HUES48 (cell line): Measurements from ENCODE around the gene RETREG2.

ENCODE experiments used
- H3K27ac ChIP-seq: one replicate; pipeline ENCODE4 v1.7.0; 2013; ENCODE audit warnings: low read depth, low read length, inconsistent platforms
- H3K27me3 ChIP-seq: 2 replicates; pipeline ENCODE4 v1.6.1; 2013; ENCODE audit warnings: mild to moderate bottlenecking, low read length; ENCODE audit not compliant: control insufficient read depth, insufficient read depth
- H3K36me3 ChIP-seq: 2 replicates; pipeline ENCODE4 v1.6.1; 2013; ENCODE audit warnings: low read length; ENCODE audit not compliant: control insufficient read depth, insufficient read depth
- H3K4me1 ChIP-seq: 2 replicates; pipeline ENCODE4 v1.6.1; 2013; ENCODE audit warnings: mild to moderate bottlenecking, low read length; ENCODE audit not compliant: control insufficient read depth, insufficient read depth
- H3K4me3 ChIP-seq: 2 replicates; pipeline ENCODE4 v1.5.1; 2013; ENCODE audit warnings: mild to moderate bottlenecking, low read depth, low read length
- H3K9ac ChIP-seq: 2 replicates; pipeline ENCODE4 v1.6.1; 2013; ENCODE audit warnings: mild to moderate bottlenecking, low read depth, low read length, moderate library complexity
- H3K9me3 ChIP-seq: 2 replicates; pipeline ENCODE4 v1.6.1; 2013; ENCODE audit warnings: low read length; ENCODE audit not compliant: control insufficient read depth, insufficient read depth

RETREG2 gene

DNA sequence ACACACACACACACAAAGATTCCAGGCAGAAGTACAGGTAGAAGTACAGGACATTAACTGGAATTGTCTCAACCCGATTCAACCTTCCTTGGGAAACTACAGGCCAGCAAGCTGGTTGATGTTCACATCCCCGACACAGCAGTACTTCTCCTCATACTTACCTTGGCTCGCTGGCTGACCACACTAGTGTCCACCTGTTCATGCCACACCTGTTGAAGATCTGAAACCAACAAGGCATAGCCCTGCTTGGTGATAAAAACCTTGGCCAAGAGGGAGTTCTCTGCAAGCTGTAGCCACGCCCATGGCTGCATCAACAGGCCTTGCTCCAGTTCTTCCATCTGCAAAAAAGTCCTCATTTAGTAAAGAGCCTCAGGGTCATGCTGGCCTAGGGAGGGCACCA, 20.1 kb upstream of the RETREG2 start:
- no peaks in the 10 kb centered on the region for H3K9me3 ChIP-seq
- no peak overlapping the region for H3K27ac ChIP-seq
- H3K27me3 ChIP-seq: no peaks in the 10 kb centered on the region
- H3K4me1 ChIP-seq: peaks cover 10% of the 10 kb centered on the region
- peaks cover 26% of the 10 kb centered on the region for H3K36me3 ChIP-seq
- H3K9ac ChIP-seq: no peak overlapping the region
- no peak overlapping the region for H3K4me3 ChIP-seq

DNA sequence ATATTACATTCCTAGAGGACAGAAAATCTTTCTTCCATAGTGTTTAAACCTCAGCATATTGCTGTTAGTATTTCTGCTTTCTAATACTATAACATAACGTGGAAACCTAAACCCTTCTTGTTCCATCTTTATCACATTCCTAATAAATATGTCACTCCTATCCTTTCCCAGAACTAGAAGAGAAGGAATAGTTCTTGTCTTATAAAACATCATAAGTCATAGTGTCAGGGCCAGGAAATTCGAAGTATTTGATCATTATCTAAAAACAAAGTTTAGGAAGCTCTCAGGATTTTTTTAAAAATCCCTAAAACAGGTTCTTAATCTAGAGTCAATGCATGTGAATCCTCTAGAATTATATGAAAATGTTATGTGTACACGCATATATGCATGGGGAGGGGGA, 19.5 kb upstream of the RETREG2 start:
- H3K4me1 ChIP-seq: peaks cover 10% of the 10 kb centered on the region
- H3K9me3 ChIP-seq: no peaks in the 10 kb centered on the region
- peaks cover 23% of the 10 kb centered on the region for H3K36me3 ChIP-seq
- no peak overlapping the region for H3K27ac ChIP-seq
- H3K4me3 ChIP-seq: no peak overlapping the region
- H3K27me3 ChIP-seq: no peaks in the 10 kb centered on the region
- no peak overlapping the region for H3K9ac ChIP-seq

DNA sequence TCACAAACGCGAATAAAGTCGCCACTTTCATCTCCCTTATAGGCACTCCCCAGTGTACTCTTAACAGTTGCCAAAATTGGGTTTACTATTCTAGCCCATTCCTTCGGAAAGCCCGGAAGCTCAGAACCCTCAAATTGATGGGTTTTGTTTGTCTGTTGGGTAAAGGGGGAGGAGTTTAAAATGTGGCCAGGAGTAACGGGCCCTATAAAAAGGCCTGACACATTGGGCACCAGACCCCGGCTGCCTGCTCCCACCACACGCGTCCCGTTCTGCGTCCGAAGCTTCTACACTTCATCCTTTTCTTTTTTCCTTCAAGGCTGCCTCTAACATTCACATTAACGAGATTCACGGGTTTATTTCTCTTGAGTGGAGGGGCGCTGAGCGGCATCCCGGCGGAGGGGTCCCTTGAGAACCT, 18.3 kb upstream of the RETREG2 start:
- H3K36me3 ChIP-seq: peaks cover 13% of the 10 kb centered on the region
- no peak overlapping the region for H3K9ac ChIP-seq
- H3K4me1 ChIP-seq: peaks cover 10% of the 10 kb centered on the region
- H3K27me3 ChIP-seq: no peaks in the 10 kb centered on the region
- H3K9me3 ChIP-seq: no peaks in the 10 kb centered on the region
- H3K4me3 ChIP-seq: peak overlapping the region; percentile 94
- H3K27ac ChIP-seq: no peak overlapping the region

DNA sequence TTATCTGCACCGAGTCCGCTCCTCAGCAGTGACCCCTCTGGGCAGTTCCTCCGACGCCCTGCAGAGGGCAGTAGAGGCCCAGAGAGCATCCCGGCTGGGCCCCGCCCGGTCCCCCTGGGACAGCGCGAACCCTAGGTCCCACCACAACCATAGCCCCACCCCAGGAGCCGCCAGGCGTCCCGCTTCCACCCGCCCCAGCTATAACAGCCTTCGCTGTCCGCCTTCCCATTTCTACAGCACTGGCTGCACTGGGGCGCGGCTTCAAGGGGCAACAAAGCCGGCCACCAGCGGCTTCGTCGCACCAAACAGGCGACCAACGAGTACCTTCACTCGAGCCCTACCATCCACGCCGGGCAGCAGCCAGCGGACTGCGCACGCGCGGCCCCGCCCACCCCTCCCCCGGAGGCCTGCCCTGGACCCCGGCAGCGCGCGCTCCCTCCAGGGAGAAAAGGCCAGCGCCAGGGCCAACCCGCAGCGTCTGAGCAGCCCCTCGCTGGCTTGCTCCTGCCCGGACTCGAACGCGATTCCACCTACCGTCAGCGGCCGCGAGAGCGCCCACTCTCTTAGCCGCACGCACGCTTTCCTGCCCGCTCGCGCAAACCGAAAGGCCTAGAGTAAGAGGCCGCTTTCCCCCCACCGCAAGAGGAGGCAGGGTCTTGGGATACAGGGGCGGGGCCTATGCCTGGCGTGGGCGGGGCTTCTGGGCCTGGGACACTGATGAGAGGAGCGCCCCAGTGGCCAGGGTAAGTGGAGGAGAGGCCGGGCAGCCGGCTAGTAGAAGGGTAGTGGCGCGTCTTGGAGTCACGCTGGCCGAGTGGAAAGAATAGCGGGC, 17.7 kb upstream of the RETREG2 start, which contains the start of gene NHEJ1:
NHEJ1 (minus strand) TSS at position 630 of the 832 bp plus-strand sequence. CDS start 2,453 bp downstream, outside the sequence.
- Histone ChIP-seq H3K36me3 (peaks cover 13% of the 10 kb centered on the region), H3K27ac (peak within 1 kb of the TSS; percentile 94), H3K9ac (peak within 1 kb of the TSS; percentile 86), H3K9me3 (no peaks in the 10 kb centered on the region), H3K27me3 (no peaks in the 10 kb centered on the region), H3K4me1 (peaks cover 10% of the 10 kb centered on the region), H3K4me3 (peak within 1 kb of the TSS; percentile 94)

DNA sequence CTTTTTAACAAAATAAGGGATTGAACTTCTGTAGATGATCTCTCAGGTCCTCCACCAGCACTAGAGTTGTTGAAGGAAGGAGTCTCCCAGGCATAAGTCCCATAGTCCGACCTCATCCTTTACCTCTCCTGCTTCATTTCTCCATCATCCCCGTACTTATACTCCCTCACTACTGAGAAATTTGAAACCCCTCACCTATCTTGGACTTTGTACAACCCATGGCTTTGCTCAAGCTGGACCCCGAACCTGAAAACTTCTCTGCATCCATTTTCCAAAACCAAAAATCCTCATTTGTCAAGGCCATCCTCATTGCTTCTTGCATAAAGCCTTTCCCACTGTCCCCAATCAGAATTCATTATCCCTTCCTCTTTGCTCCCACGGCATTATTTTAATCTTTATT, 17.0 kb upstream of the RETREG2 start:
- H3K27me3 ChIP-seq: no peaks in the 10 kb centered on the region
- no peak overlapping the region for H3K27ac ChIP-seq
- H3K9ac ChIP-seq: no peak overlapping the region

DNA sequence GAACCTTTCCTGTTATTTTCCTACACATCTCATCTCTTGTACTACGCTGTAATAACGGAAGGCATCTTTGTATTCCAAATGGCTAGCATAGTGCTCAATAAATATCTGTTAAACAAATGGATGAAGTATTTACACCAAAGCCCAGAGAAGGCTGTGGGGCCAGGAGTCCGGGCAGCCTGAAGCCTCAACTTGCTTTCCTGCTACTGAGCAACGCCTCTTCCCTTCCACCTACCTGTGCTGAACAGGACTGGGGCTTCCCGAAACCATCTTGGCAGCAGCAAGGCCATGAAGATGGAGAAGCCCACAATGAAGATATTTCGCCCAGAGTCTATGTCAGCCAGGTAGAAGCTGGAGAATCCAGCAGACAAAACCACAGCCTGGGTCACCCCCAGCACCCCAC, 14.9 kb upstream of the RETREG2 start:
- H3K4me3 ChIP-seq: no peak overlapping the region
- H3K27me3 ChIP-seq: no peaks in the 10 kb centered on the region
- peaks cover 6% of the 10 kb centered on the region for H3K4me1 ChIP-seq
- no peaks in the 10 kb centered on the region for H3K9me3 ChIP-seq
- no peak overlapping the region for H3K27ac ChIP-seq
- H3K9ac ChIP-seq: no peak overlapping the region
- H3K36me3 ChIP-seq: no peaks in the 10 kb centered on the region

More for the DNA sequence above, 17.0 kb upstream of the RETREG2 start:
- H3K9me3 ChIP-seq: no peaks in the 10 kb centered on the region
- peaks cover 10% of the 10 kb centered on the region for H3K4me1 ChIP-seq
- peak overlapping the region; percentile 94 for H3K4me3 ChIP-seq
- peaks cover 13% of the 10 kb centered on the region for H3K36me3 ChIP-seq

DNA sequence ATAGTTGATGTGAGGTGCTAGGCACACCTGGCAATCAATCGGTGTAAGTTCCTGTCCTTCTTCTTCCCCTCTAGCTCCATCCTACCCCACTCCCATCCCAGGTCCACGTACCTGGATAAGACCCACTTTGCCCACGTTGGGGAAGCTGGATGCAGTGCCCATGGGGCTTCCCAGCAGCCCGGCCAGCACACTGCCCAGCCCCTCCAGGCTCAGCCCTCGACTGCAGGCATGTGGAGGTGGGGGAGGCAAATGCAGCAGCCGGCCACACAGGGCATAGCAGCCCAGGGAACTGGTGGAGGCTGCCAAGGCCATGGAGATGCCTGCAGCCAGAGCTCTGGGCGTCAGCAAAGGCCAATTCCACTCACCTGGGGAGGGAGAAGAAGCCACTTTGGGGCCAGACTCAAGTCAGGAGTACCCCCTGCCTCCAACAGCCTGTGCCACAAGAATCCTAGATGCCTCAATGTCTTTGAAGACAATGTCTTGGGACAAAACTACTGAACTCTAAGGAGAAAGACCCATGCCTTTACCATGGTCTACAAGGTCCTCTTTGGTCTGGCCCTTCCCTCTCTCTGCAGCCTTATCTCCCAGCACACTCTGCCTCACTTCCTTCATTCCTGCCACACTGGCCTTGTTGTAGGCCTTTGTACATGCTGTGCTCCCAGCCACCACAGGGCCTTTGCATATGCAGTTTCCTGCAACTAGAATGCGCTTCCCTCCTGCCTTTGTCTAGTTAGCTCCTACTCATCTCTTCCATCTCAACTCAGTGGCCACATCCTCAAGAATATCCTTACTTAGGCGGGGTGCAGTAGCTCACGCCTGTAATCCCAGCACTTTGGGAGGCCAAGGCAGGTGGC, 12.8 kb upstream of the RETREG2 start:
- Histone ChIP-seq H3K36me3 (no peaks in the 10 kb centered on the region), H3K27ac (no peak overlapping the region), H3K4me3 (no peak overlapping the region)

DNA sequence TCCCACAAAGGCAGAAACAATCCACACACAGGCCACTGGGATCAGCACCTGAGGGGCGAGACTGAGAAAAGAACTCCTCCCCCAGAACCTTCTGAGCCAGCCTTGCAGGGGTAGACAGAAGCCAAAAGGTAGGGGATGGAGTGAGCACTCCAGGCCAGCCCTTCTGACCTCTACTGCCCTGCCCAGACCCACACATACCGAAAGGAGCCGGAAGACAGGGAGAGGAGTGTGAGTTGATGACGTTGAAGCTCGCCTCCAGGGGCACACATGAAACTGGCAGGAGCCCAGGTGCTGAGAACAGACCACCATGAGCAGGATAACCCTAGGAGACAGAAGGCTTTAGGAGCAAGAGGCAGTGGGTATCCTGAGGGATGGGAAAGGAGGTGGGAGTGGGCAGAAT, 10.1 kb upstream of the RETREG2 start:
- Histone ChIP-seq H3K27me3 (no peaks in the 10 kb centered on the region), H3K36me3 (peaks cover 4% of the 10 kb centered on the region; the same call in 1 of the 2 replicates), H3K27ac (no peak overlapping the region), H3K9ac (no peak overlapping the region), H3K4me1 (no peaks in the 10 kb centered on the region; the same call in 1 of the 2 replicates), H3K9me3 (no peaks in the 10 kb centered on the region), H3K4me3 (no peak overlapping the region)

More for the DNA sequence above, 12.8 kb upstream of the RETREG2 start:
- H3K9ac ChIP-seq: no peak overlapping the region
- H3K9me3 ChIP-seq: no peaks in the 10 kb centered on the region
- peaks cover 6% of the 10 kb centered on the region for H3K4me1 ChIP-seq
- no peaks in the 10 kb centered on the region for H3K27me3 ChIP-seq

DNA sequence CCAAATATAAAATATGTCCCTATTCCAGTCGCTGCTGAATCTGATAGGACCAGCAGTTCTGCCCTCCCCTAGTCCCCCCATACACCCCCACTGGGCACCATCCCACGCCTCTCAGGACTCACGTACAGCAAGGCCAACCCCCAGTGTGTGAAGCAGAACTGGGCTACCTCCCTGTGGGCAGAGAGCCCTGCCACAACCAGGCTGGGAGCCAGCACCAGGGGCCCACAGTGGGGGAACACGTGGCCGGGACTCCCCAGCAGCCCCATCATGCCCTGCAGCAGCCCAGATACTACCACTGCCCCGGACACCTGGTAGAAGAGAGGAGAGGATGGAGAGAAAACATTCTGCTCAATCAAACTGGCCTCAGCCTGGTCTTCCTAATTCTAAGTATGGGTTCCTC, 9.5 kb upstream of the RETREG2 start:
- Histone ChIP-seq H3K36me3 (peaks cover 8% of the 10 kb centered on the region; the same call in 1 of the 2 replicates), H3K9me3 (no peaks in the 10 kb centered on the region), H3K27ac (no peak overlapping the region), H3K4me3 (no peak overlapping the region), H3K9ac (no peak overlapping the region), H3K4me1 (no peaks in the 10 kb centered on the region; the same call in 1 of the 2 replicates), H3K27me3 (no peaks in the 10 kb centered on the region)

DNA sequence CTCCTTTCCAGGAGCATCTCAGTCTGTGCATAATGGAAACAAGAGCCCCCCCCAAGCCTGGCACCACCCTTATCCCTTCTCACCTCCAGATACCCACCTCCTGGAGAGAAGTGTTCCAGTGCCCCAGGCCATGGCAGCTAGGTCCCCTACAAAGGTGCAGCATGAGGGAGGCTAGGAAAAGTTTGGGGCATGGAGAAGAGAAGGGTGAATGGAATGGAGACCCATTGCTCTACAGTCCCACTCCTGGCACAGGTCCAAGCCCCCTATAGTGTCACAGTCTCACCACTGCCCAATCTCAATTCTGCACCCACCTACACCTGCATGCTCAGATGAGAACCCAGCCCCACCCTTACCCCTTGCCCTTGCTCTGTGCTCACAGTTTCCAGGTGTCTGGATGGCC, 9.1 kb upstream of the RETREG2 start:
- H3K27ac ChIP-seq: no peak overlapping the region
- no peak overlapping the region for H3K4me3 ChIP-seq
- H3K27me3 ChIP-seq: no peaks in the 10 kb centered on the region
- no peaks in the 10 kb centered on the region; the same call in 1 of the 2 replicates for H3K4me1 ChIP-seq
- peaks cover 11% of the 10 kb centered on the region; the same call in 1 of the 2 replicates for H3K36me3 ChIP-seq
- H3K9ac ChIP-seq: no peak overlapping the region
- H3K9me3 ChIP-seq: no peaks in the 10 kb centered on the region
